ENCODE results near the gene SLU7. TPM values are rescaled to one million over a fixed set of nuclear protein-coding genes. Genes with fewer than 3 reads are reported as not detected.

Gene SLU7
- total RNA-seq, 1 donor from 2014 or later = 53.1 TPM

DNA sequence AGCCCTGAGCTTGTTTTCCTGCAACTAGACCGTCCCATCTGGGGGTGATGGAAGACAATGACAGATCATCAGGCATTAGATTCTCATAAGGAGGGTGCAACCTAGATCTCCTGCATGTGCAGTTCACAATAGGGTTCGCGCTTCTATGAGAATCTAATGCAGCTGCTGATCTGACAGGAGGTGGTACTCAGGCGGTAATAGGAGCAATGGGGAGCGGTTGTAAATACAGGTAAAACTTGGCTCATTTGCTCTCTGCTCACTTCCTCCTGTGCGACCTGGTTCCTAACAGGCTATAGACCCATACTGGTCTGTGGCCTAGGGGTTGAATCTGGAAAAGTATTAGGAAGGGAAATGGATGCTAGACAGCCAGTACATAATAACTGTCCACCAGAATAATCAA, 42.5 kb upstream of the SLU7 start:
- Mint-ChIP-seq H3K9me3 (ENCODE audit: unreplicated experiment) (no peaks in the 10 kb centered on the region), H3K4me3 (ENCODE audit: unreplicated experiment) (no peak overlapping the region), H3K27me3 (ENCODE audit: unreplicated experiment) (no peaks in the 10 kb centered on the region), H3K36me3 (ENCODE audit: low read depth, unreplicated experiment) (no peaks in the 10 kb centered on the region), H3K4me1 (ENCODE audit: unreplicated experiment) (peaks cover 2% of the 10 kb centered on the region), H3K27ac (ENCODE audit: unreplicated experiment) (no peak overlapping the region)
- no peak for DNase-seq (ENCODE audit: low spot score)
- TF ChIP-seq CTCF (IDR thresholded peaks at IDR 0.05; ENCODE audit: unreplicated experiment) = no peak

DNA sequence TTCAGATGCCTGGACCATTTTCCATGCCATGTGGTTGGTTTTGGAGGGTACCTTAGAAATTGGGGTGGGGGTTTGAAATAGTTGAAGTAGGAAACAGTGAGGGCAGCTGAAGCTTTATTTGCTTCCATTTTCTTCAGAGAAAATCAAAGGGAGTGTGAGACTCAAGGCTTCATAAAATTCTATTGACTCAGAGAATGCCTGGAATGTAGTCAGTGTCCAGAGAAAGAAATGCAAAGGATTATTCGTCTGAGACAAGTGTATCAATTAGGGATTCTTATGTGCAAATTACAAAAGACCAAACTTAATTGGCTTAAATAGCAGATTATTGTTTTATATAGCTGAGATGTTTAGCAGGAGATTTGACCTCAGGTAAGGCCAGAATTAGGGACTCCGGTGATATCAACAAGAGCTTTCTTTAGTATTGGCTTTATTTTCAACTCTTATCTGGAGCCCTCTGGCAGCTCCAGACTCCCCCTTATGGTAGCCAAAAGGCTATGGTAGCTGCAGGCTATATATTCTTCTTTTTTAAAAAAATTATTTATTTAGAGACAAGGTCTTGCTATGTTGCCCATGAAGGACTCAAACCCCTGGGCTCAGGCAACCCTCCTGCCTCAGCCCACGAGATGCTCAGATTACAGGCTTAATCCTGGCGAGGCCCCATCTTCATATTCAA, 41.6 kb upstream of the SLU7 start:
- Mint-ChIP-seq H3K27me3 (ENCODE audit: unreplicated experiment) (no peaks in the 10 kb centered on the region), H3K36me3 (ENCODE audit: low read depth, unreplicated experiment) (no peaks in the 10 kb centered on the region), H3K4me1 (ENCODE audit: unreplicated experiment) (peaks cover 2% of the 10 kb centered on the region), H3K9me3 (ENCODE audit: unreplicated experiment) (no peaks in the 10 kb centered on the region), H3K4me3 (ENCODE audit: unreplicated experiment) (no peak overlapping the region), H3K27ac (ENCODE audit: unreplicated experiment) (no peak overlapping the region)
- no peak for TF ChIP-seq CTCF (IDR thresholded peaks at IDR 0.05; ENCODE audit: unreplicated experiment)
- no peak for DNase-seq (ENCODE audit: low spot score)

- Mint-ChIP-seq H3K27ac (ENCODE audit: unreplicated experiment) (no peak overlapping the region), H3K4me1 (ENCODE audit: unreplicated experiment) (peaks cover 4% of the 10 kb centered on the region), H3K9me3 (ENCODE audit: unreplicated experiment) (no peaks in the 10 kb centered on the region), H3K27me3 (ENCODE audit: unreplicated experiment) (no peaks in the 10 kb centered on the region), H3K4me3 (ENCODE audit: unreplicated experiment) (no peak overlapping the region), H3K36me3 (ENCODE audit: low read depth, unreplicated experiment) (no peaks in the 10 kb centered on the region)
- DNase-seq (ENCODE audit: low spot score) = no peak
- no peak for TF ChIP-seq CTCF (IDR thresholded peaks at IDR 0.05; ENCODE audit: unreplicated experiment)
Measured at GRCh38 chr5:160458806-160459800, 40.2 kb upstream of the SLU7 start.

- no peak for TF ChIP-seq CTCF (IDR thresholded peaks at IDR 0.05; ENCODE audit: unreplicated experiment)
- no peak for DNase-seq (ENCODE audit: low spot score)
- Mint-ChIP-seq H3K27me3 (ENCODE audit: unreplicated experiment) (peaks cover under 1% of the 10 kb centered on the region), H3K36me3 (ENCODE audit: low read depth, unreplicated experiment) (no peaks in the 10 kb centered on the region), H3K27ac (ENCODE audit: unreplicated experiment) (no peak overlapping the region), H3K9me3 (ENCODE audit: unreplicated experiment) (no peaks in the 10 kb centered on the region), H3K4me1 (ENCODE audit: unreplicated experiment) (peaks cover 11% of the 10 kb centered on the region), H3K4me3 (ENCODE audit: unreplicated experiment) (no peak overlapping the region)
Measured at GRCh38 chr5:160457252-160457651, 38.4 kb upstream of the SLU7 start.

All from endothelial cell (in vitro differentiated cells).